Cardiac fibroblast (primary cell): Measurements from ENCODE around the gene RIMS4.

Experiments used
- DNase-seq, 2 donors: peaks; one replicate each; pipeline versions ENCODE4 v3.0.0 to v3.0.0-alpha.2; 2010; ENCODE audit warnings: low read depth in 2 of 2
- H3K4me3 ChIP-seq, 2 donors: replicated peaks in 1 of 2; 1 replicate in 1 of 2; 2 replicates in 1 of 2; pipeline ENCODE4 v1.5.1; 2011; ENCODE audit warnings: low read depth in 2 of 2, low read length in 2 of 2, mild to moderate bottlenecking in 2 of 2, moderate library complexity in 1 of 2
- TF ChIP-seq, protein P1 (sequence below): IDR thresholded peaks from one replicate; pipeline ENCODE4 v1.5.1; 2011; ENCODE audit warnings: low read depth, mild to moderate bottlenecking, low read length, inconsistent platforms

Gene RIMS4

DNA sequence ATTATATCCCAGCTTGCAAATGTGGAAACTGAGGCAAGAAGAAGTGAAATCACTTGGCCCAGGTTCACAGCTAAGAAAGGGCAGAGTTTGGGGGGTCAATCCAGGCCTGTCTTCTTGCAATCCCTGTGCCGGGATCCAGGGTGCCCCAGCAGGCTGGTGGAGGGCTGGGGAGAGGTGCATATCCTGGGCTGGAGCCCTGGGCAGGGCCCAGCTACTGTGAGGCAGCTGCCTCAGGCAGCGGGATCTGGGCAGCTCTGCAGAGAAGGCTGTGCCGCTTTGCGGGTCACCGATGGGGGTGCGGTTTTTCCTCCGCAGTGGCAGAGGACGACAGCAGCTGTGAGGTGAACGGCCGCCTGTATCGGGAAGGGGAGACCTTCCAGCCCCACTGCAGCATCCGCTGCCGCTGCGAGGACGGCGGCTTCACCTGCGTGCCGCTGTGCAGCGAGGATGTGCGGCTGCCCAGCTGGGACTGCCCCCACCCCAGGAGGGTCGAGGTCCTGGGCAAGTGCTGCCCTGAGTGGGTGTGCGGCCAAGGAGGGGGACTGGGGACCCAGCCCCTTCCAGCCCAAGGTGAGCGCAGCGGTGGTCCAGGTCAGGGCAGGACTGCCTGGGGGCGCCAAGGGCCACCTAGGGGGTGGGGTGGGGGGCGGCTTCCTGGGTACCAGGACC lies 85.8 kb downstream of the RIMS4 start:
- H3K4me3 ChIP-seq: no peak overlapping the region
- DNase-seq: no peak
- TF ChIP-seq, protein P1, sequence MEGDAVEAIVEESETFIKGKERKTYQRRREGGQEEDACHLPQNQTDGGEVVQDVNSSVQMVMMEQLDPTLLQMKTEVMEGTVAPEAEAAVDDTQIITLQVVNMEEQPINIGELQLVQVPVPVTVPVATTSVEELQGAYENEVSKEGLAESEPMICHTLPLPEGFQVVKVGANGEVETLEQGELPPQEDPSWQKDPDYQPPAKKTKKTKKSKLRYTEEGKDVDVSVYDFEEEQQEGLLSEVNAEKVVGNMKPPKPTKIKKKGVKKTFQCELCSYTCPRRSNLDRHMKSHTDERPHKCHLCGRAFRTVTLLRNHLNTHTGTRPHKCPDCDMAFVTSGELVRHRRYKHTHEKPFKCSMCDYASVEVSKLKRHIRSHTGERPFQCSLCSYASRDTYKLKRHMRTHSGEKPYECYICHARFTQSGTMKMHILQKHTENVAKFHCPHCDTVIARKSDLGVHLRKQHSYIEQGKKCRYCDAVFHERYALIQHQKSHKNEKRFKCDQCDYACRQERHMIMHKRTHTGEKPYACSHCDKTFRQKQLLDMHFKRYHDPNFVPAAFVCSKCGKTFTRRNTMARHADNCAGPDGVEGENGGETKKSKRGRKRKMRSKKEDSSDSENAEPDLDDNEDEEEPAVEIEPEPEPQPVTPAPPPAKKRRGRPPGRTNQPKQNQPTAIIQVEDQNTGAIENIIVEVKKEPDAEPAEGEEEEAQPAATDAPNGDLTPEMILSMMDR: no peak

DNA sequence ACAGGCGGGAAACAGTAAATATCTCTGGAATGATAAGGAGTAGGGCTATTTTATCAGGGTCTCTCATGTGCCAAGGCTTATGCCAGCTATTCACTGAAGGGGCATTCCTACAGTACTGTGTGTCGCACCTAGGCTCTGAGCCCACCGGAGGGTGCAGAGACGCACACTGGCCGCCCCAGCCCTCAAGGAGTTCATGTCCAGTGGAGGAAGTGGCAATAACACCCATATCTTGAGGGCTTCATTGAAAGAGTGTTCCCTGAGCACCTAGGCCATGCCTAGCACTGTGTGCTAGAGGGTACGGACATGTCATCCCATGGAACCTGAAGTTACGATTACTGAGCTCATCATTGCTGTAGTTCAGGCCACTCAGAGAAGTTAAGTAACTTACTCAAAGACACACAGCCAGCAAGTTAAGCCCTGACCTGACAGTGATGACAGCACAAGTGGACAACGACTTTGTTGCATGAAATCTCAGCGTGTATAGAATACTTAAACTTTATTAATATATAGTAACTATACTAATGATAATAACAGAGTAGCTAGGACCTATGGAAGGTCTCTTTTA lies 86.5 kb downstream of the RIMS4 start:
- H3K4me3 ChIP-seq: no peak overlapping the region
- TF ChIP-seq, protein P1: no peak
- no peak for DNase-seq

DNA sequence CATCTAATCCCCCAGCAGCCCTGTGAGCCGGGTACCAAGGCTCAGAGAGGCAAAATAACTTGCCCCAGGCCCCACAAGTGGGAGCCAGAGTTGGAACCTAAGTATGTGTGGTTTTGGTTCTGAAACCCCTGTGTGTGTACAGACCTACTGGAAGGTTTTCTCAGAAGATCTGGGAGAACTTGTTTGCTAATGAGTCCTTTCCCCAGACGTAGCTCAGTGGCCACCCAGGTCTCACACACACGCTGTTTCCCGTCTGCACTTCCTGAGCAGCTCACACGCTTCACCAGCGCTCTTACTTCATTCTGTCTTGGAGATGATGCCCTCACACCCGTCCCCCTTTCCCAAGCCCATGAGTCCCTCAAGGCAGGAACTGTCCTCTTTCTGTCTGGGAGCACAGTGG lies 87.0 kb downstream of the RIMS4 start:
- TF ChIP-seq, protein P1: no peak
- DNase-seq: no peak
- H3K4me3 ChIP-seq: no peak overlapping the region

DNA sequence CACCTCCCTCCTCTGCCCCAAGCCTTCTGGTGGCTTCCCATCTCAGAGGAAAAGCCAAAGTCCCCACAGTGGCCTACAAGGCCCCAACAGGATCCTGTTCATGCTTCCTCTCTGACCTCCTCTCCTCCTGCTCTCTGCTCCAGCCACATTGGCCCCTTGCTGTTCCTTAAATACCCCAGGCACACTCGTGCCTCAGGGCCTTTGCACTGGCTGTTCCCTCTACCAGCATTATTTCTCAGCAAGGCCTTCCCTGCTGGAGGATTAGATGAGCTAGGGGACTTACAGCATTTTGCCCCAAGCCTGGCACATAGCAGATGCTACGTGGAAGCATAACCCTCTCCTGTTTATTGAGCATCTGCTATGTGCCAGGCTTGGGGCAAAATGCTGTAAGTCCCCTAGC lies 87.4 kb downstream of the RIMS4 start:
- TF ChIP-seq, protein P1: no peak
- no peak overlapping the region for H3K4me3 ChIP-seq
- DNase-seq: no peak

DNA sequence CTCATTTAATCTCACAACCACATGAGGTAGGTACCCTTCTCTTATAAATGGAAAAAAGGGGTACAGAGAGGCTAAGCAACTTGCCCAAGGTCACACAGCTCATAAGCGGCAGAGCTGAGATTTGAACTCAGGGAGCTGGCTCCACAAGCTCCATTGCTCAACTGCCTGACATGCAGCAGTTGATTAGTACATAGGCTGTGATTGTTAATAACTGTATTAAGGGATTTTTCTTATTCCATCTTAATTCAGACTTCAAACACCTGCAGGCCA lies 88.6 kb downstream of the RIMS4 start:
- no peak for DNase-seq
- H3K4me3 ChIP-seq: no peak overlapping the region
- TF ChIP-seq, protein P1: no peak

DNA sequence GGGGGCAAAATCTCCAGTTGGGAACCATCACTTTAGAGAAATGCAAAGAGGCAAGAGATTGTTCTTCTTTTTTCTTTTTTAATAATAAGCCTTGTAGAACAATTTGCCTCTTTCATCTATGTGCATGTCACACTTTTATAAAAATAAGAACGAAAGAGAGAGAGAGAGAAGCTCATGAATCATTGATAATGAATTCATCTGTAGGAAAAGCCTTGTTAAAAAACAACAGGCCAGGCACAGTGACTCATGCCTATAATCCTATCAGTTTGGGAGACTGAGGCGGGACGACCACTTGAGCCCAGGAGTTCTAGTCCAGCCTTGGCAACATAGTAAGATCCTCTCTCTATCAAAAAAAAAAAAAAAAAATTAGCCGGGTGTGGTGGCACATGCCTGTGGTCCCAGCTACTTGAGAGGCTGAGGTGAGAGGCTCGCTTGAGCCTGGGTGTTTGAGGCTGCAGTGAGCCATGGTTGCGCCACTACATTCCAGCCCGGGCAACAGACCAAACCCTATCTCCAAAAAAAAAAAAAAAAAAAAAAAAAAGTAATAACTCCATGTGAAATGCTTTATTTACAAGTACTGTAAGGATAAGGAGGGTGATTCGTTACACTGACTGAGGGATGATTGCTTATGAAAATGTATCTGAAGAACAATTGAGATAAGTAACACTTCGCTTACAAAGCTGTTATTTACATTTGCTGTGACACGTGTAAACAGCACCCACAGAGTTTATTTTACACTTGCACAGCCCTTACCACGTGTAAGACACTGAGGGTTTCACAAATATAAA lies 89.2 kb downstream of the RIMS4 start:
- no peak overlapping the region for H3K4me3 ChIP-seq
- TF ChIP-seq, protein P1: no peak
- peak; percentile 92 to 95 for DNase-seq
